ENCODE results near the gene ALDH4A1.
"Not testable (repeated sequence)": the region's sequence is repeated elsewhere in the genome, so short reads cannot be mapped to it uniquely, and the experiment has no call there.

The ALDH4A1 gene

DNA sequence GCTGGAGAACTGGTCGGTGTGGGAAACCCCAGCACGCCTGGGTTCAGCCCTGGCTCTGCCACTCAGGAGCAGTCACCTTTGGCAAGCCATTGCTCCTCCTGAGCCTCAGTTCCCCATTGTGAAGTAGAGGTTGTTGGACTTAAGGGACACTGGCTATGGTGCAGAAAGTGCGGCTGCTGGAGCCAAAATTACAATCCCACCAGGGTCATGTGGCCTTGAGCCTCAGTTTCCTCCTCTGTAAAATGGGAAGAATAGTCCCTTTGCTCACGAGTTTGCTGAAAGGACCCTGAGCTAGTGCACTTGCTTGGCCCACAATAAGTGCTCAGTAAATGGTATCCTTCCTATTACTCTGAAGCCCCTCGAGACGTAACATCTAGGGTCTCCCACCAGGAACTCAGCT lies 28.3 kb downstream of the ALDH4A1 start:
- no peak for DNase-seq

GRCh38 chr1:18872071-18872611 lies 30.2 kb downstream of the ALDH4A1 start:
- no peak for DNase-seq

- no peak for DNase-seq
These were observed 30.8 kb downstream of the ALDH4A1 start for GRCh38 chr1:18871401-18872070.

- DNase-seq = no peak
These were observed 31.4 kb downstream of the ALDH4A1 start for GRCh38 chr1:18870957-18871356.

DNA sequence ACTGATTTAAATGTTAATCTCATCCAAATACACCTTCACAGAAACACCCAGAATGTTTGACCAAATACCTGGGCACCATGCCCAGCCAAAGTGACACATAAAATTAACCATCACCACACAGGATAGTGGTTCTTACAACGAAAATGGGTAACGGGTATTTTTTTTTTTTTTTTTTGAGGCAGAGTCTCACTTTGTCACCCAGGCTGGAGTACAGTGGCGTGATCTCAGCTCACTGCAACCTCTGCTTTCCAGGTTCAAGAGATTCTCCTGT lies 31.8 kb downstream of the ALDH4A1 start:
- DNase-seq = not testable (repeated sequence)

DNA sequence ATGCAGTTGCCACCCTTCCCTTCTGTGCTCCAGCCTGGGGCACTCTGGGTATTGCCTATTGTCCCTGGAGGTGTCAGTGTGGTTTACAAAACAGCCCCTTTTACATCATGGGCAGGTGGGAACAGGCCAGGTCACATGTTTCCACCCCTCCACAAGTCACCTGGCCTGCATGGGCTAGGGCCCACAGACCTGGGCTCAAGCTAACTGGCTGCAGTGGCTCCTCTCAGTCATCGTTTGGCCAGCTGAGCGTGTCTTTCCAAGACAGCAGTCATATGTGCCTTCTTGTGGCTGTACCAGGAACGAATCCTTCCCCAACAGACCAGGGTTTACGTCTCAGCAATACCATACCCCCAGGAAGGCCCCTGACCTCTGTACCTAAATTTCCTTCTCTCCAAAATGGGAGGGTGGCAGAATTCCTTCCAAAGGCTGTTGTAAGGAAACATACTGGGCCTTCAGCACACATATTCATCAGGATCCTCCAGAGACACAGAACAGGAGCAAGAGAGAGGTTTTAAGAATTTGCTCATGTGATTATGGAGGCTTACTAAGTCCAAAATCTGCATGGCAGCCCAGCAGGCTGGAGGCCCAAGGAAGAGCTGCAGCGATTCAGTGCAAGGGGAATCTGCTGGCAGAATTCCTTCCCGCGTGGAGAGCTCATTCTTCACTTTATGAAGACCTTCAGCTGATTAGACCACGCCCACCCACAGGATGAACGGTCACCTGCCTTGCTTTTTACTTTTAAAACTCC lies 32.3 kb downstream of the ALDH4A1 start:
- DNase-seq = no peak

DNA sequence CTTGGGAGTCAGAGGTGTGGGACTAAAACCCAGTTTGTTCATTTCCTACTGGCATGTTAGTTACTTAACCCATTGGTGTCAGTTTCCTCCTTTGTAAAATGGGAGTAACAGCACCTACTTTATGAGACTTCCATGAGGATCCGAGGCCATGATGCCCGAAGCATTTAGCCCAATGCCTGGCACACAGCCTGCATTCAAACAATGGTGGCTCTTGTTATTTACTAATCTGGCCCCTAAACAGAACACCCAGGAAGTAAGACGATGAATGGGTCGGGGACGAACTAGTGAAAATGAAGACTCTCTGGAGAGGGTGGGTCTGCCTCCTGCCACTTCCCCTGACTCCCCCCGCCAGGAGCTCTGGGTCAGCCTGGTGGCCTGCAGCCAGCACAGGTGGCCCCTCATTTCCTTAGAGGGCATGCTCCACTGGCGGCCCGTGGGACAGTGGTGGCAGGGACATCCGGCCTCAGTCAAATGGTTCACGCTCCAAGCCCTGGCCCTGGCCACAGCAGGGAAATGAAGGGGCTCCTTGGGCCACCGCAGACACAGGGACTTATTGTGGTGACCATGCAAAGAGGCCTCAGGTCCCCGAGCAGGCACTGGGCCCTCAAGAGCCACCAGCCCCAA lies 33.4 kb downstream of the ALDH4A1 start:
- DNase-seq = no peak

DNA sequence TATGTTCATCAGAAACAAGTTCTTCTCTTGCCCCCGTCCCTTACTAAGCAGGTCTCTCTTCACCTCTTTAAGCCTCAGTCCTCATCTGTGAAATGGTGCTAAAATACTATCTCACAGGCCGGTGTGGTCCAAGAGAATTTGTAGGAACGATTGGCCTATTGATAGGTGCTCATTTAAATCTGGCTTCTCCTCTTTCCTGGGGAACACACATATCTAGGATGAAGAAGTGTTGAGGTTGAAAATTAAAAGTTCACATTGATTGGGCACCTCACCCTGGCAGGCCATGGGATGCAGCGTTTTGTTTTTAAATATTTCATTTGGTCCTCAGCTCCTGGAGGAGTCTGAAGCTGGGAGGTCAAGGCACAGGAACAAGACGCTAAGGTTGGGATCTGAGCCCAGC lies 34.0 kb downstream of the ALDH4A1 start:
- no peak for DNase-seq

- no peak for DNase-seq
These were observed 35.5 kb downstream of the ALDH4A1 start for GRCh38 chr1:18866846-18867245.

DNA sequence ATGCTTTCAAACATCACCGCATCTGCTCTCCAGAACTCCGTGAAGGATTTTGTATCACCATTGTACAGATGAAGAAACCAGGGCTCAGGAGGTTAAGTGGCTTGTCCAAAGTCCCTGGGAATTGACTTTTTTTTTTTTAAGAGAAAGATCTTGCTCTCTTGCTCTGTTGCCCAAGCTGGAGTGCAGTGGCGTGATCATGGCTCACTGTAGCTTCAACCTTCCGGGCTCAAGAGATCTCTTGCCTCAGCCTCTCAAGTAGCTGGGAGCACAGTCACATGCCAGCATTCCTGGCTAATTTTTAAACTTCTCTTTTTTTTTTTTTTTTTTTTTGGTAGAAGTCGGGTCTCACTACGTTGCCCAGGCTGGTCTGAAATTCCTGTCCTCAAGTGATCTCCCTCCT lies 36.0 kb downstream of the ALDH4A1 start:
- DNase-seq = no peak

DNA sequence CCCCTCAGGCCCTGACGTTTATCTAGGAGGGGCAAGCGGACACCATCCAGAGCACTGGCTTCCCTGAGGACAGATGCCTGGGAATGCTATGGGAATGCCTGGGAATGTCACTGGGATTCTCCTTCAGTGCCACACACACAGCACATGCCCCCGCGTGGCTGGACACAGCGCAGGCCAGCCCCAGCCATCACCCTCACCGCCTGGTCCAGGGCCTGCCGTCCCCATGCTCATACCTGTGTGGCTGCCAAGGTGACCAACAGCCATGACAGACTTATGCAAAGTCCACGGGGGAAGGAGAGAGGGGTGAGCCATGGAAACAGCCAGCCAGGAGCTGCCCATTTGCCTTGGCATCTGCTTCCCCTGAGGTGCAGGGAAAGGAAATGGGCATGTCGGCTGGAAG lies 37.2 kb downstream of the ALDH4A1 start:
- no peak for DNase-seq

DNA sequence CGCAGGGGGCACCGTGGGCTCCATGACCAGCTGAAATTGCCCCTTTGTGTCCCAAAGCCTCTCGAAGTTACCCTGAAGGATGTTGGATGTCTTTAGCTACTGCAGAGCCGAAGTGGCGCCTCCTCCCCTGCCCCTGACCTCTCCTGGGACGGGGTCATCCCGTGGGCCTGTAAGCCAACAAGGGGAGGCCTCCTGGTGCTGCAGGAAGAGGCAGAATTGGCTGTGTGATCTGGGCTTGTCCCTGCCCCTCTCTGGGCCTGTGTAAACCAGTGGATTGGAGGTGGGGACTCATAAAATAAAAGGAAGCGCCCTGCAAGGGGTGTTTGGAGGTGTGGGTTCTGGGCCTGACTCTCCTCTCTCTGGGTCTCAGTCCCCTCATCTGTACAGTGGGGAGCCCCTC lies 40.8 kb downstream of the ALDH4A1 start:
- no peak for DNase-seq

DNA sequence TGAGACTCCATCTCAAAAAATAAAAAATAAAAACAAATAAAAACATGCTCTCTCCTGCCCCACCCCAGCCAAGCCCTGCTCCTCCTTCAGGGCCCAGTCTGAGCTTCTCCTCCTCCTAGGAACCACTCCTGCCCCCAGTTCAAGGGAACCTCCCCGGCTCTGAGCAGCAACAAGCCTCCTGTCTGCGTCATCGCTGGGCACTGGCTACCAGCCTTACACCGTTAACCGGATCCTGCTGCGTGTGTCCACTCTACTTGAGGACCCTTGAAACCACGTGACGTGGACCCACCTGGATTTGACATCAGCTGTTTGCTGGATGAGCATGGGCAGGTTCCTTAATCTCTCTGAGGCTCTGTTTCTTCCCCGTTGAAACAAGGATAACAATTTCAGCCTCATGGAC lies 41.3 kb downstream of the ALDH4A1 start:
- no peak for DNase-seq

DNA sequence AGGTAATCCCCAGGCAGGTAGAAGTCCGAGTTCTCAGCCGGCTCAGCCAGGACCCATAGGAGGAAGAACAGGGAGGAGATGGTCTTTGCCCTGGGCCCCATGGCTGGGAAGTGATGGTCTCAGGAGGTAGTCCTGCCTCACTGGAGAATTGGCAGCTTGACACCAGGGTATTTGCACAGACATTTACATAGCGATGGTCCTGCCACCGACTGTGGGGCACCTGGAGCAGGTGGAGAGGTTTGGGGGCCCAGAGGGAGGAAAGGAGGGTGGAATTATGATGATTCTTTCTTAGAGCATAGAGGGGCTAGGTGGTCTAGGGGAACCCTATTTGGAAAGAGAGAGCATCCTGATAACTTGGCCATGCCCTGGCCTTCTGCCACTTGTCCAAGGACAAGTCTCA lies 42.8 kb downstream of the ALDH4A1 start, which contains the start of gene TAS1R2:
Gene TAS1R2 (minus strand): TSS at position 101 of the 400 bp plus-strand sequence. CDS start 0 bp downstream, at position 101.
- DNase-seq = no peak

DNA sequence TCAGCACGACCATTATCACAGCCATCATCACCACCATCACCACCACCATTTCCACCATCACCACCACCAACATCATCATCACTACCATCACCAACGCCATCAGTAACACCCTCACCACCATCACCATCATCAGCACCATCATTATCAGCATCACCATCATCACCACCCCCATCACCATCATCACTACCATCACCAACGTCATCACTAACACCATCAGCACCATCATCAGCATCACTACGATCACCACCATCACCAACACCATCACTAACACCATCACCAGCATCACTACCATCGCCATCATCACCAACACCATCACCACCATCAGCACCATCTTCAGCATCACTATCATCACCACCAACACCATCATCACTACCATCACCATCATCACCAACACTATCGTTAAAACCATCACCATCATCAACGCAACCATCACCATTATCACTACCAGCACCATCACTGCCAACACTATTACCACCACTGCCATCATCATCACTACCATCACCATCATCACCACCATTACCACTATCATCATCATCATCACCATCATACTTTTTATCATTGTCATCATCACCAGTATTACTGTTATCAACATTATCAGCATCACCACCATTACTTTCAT lies 44.2 kb downstream of the ALDH4A1 start:
- no peak for DNase-seq

DNA sequence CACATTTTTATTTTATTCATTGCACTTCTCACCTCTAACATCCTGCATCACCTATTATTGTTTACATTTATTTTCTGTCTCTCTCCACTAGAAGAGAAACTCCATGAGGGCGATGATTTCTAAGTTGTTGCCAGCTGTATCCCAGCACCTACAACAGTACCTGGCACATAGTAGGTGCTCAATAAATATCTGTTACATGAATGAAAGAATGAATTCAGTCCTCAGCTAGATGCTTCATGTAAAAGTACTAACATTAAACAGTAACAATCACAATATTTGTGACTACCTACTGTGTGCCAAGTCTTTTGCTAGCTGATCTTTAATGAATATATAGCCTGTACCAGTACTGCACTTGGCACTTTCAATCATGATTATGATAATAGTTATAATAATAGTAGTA lies 45.9 kb downstream of the ALDH4A1 start:
- DNase-seq = no peak

- no peak for DNase-seq
These were observed 46.8 kb downstream of the ALDH4A1 start for GRCh38 chr1:18855573-18855972.

DNA sequence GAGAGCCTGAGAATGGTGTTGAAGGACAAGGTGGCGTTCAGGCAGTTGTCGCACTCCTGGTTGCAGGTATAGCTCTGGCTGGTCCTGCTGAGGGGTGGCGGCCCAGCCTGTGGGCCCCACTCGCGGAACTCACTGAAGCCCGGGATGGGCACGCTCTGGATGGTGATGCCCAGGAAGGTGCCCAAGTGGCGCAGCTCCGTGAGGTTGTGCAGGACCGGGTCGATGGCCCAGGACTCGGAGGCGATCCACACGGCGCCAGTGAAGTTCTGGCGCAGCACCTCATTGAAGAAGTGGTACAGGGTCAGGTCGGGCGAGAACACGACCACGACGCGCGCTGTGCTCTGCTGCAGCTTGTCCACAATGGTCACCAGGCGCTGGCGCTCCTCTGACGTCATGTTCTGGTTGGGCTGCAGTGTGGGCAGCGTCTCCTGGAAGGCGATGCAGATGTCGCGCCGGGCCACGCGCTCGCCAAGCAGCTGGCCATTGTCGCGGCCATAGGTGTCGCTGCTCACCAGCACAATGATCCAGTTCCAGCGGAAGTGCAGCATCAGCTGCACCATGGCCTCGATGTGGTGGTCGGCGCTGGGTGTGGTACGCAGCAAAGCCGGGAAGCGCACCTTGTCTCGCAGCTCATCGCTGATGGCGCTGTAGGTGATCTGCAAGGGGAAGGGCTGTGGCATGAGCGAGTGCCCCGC lies 47.9 kb downstream of the ALDH4A1 start:
- no peak for DNase-seq

- no peak for DNase-seq
These were observed 49.9 kb downstream of the ALDH4A1 start for GRCh38 chr1:18852501-18852900.

- DNase-seq = no peak
These were observed 53.1 kb downstream of the ALDH4A1 start for GRCh38 chr1:18849261-18849711.

GRCh38 chr1:18847723-18848122 lies 54.6 kb downstream of the ALDH4A1 start:
- not testable (repeated sequence) for DNase-seq

GRCh38 chr1:18840145-18840544 lies 62.2 kb downstream of the ALDH4A1 start:
- no peak for DNase-seq

DNA sequence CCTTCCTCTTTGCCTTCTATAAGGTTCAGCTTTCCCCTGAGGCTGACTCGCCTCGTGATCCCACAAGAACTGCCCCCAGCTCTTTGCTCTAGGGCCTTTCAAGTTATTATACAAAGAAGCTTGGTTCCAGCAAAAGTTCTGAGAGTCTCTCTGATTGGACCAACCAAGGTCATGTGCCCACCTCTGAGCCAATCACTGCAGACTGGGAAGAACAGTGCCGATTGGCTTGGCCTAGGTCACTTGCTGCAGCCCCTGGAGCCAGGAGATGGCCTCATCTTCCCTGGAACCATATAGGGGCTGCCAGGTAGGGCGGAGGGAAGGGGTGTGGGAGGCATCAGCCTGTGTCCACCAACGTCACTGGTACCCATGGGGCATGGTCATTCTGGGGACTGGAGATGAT lies 65.7 kb downstream of the ALDH4A1 start:
- no peak for DNase-seq
